OCI-LY1 (cell line): ENCODE results near the gene RIN1.

Source experiments
- H2AFZ ChIP-seq: fragments of 200-600 bp; sonication (generic), shearing (Covaris generic); 2 replicates; pipeline ENCODE4 v1.6.0; 2014; ENCODE audit warnings: antibody characterized with exemption, mild to moderate bottlenecking, low read length
- H3F3A ChIP-seq: fragments of 200-600 bp; sonication (generic), shearing (Covaris generic); 2 replicates; pipeline ENCODE4 v1.6.0; 2014; ENCODE audit warnings: mild to moderate bottlenecking, antibody characterized with exemption, low read length, moderate library complexity; ENCODE audit not compliant: insufficient read depth
- H3K27ac ChIP-seq: fragments of 200-600 bp; sonication (generic); 2 replicates; pipeline ENCODE4 v1.5.1; 2014; ENCODE audit warnings: low read length, mixed run types, mild to moderate bottlenecking, low read depth; ENCODE audit not compliant: poor library complexity, severe bottlenecking
- H3K27me3 ChIP-seq: fragments of 200-600 bp; sonication (generic); 2 replicates; pipeline ENCODE4 v1.6.0; 2014; ENCODE audit warnings: antibody characterized with exemption, mild to moderate bottlenecking, low read length, moderate library complexity; ENCODE audit not compliant: insufficient read depth
- H3K36me3 ChIP-seq: fragments of 200-600 bp; sonication (generic); 2 replicates; pipeline ENCODE4 v1.6.1; 2014; ENCODE audit warnings: mild to moderate bottlenecking, antibody characterized with exemption, low read length, moderate library complexity, mixed read lengths; ENCODE audit not compliant: insufficient read depth
- H3K4me1 ChIP-seq: fragments of 200-600 bp; sonication (generic); 2 replicates; pipeline ENCODE4 v1.5.1; 2014; ENCODE audit warnings: mild to moderate bottlenecking, low read length, moderate library complexity; ENCODE audit not compliant: insufficient read depth, severe bottlenecking
- H3K4me2 ChIP-seq: fragments of 200-600 bp; sonication (generic), shearing (Covaris generic); 2 replicates; pipeline ENCODE4 v1.6.1; 2014; ENCODE audit warnings: low read length
- H3K4me3 ChIP-seq: fragments of 200-600 bp; sonication (generic); 2 replicates; pipeline ENCODE4 v1.5.1; 2014; ENCODE audit warnings: low read length, low read depth, mild to moderate bottlenecking, mixed read lengths; ENCODE audit not compliant: poor library complexity, severe bottlenecking
- H3K79me2 ChIP-seq: fragments of 200-600 bp; shearing (Covaris generic); 2 replicates; pipeline ENCODE4 v1.6.1; 2016; ENCODE audit warnings: mixed run types, low read length, mixed read lengths; ENCODE audit not compliant: insufficient read depth
- H3K9ac ChIP-seq: fragments of 200-600 bp; sonication (generic), shearing (Covaris generic); 2 replicates; pipeline ENCODE4 v1.6.1; 2014; ENCODE audit warnings: mild to moderate bottlenecking, low read length, mixed read lengths
- H3K9me2 ChIP-seq: fragments of 200-600 bp; sonication (generic), shearing (Covaris generic); 2 replicates; pipeline ENCODE4 v1.6.1; 2014; ENCODE audit warnings: low read depth, mild to moderate bottlenecking, low read length, mixed read lengths
- H3K9me3 ChIP-seq: fragments of 200-600 bp; shearing (Covaris generic); 2 replicates; pipeline ENCODE4 v1.6.1; 2014; ENCODE audit warnings: low read length, mixed read lengths
- H4K20me1 ChIP-seq: fragments of 200-600 bp; sonication (generic), shearing (Covaris generic); 2 replicates; pipeline ENCODE4 v1.6.0; 2016; ENCODE audit warnings: mild to moderate bottlenecking, low read length; ENCODE audit not compliant: insufficient read depth
- EZH2 ChIP-seq: fragments of 200-600 bp; sonication (generic), shearing (Covaris generic); IDR thresholded peaks from 2 replicates; pipeline ENCODE4 v1.8.0; 2017; ENCODE audit warnings: borderline replicate concordance, mixed run types, mild to moderate bottlenecking, antibody characterized with exemption, low read length, moderate library complexity, mixed read lengths
- TF ChIP-seq, protein P1 (sequence below): fragments of 200-600 bp; sonication (generic), shearing (Covaris generic); IDR thresholded peaks from 2 replicates; pipeline ENCODE4 v1.5.1; 2017; ENCODE audit warnings: mild to moderate bottlenecking, antibody characterized with exemption, low read length, moderate library complexity, mixed read lengths

The RIN1 gene

DNA sequence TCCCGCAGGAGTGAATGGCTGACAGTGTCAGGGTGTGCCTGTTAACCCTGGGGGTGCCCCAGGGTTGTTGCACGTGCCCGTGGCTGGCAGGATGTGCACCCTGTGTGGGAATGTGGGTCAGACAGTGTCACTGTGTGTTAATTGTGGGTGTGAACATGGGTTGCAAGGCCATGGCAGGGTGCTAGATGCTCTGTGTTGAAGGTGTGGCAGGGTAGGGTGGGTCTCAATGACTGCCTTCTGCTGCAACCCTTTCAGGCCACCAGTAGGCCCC is 8.3 kb downstream of the RIN1 start:
- H3K27ac ChIP-seq = no peak overlapping the region
- no peak overlapping the region for H2AFZ ChIP-seq
- no peaks in the 10 kb centered on the region for H3K79me2 ChIP-seq
- H3K4me2 ChIP-seq = no peak overlapping the region
- H3F3A ChIP-seq = no peaks in the 10 kb centered on the region
- no peaks in the 10 kb centered on the region for H3K9me3 ChIP-seq
- no peaks in the 10 kb centered on the region for H3K36me3 ChIP-seq
- H3K4me1 ChIP-seq = peaks cover 26% of the 10 kb centered on the region
- H3K27me3 ChIP-seq = peaks cover 8% of the 10 kb centered on the region
- no peaks in the 10 kb centered on the region for H4K20me1 ChIP-seq
- no peak for TF ChIP-seq EZH2
- TF ChIP-seq, protein P1, sequence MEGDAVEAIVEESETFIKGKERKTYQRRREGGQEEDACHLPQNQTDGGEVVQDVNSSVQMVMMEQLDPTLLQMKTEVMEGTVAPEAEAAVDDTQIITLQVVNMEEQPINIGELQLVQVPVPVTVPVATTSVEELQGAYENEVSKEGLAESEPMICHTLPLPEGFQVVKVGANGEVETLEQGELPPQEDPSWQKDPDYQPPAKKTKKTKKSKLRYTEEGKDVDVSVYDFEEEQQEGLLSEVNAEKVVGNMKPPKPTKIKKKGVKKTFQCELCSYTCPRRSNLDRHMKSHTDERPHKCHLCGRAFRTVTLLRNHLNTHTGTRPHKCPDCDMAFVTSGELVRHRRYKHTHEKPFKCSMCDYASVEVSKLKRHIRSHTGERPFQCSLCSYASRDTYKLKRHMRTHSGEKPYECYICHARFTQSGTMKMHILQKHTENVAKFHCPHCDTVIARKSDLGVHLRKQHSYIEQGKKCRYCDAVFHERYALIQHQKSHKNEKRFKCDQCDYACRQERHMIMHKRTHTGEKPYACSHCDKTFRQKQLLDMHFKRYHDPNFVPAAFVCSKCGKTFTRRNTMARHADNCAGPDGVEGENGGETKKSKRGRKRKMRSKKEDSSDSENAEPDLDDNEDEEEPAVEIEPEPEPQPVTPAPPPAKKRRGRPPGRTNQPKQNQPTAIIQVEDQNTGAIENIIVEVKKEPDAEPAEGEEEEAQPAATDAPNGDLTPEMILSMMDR = no peak
- no peaks in the 10 kb centered on the region for H3K9me2 ChIP-seq
- H3K9ac ChIP-seq = no peak overlapping the region
- no peak overlapping the region for H3K4me3 ChIP-seq

DNA sequence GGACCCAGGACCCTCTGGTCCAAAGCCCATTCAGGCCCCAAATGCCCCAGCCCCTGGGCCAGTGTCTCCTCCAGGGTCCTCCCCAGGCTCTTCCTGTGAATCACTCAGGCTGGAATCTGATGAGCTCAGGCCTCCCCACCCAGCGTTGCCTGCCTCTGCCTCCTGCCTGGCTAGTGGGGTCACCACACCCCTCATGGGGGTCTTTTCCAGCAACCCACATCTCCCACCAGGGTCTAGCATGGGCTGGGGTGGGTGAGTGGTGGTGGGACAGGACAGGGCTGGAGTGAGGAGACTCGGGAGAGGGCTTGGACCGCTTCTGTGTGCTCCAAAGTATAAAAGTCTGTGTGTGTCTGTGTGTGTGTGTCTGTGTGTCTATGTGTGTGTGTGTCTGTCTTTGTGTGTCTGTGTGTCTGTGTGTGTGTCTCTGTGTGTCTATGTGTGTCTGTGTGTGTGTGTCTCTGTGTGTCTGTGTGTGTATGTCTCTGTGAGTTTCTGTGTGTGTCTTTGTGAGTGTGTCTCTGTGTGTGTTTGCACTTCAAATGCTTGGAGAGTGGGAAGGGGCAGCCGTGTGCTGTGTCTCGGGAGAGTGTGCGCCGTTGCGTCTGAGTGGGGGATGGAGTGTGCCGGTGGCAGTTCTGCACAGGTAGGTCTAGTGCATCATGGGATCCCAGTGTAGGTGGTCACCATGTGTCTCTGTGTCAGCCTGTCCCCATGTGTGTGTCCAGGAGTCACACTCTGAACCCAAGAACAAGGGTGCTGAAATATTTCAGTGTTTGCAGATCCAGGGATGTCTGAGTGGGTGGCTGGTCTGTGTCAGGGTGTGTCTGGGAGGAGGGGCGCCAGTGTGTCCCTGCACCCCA is 8.8 kb downstream of the RIN1 start:
- no peak overlapping the region for H3K4me2 ChIP-seq
- H2AFZ ChIP-seq = no peak overlapping the region
- no peaks in the 10 kb centered on the region for H3K9me3 ChIP-seq
- H3K27ac ChIP-seq = no peak overlapping the region
- peaks cover 29% of the 10 kb centered on the region for H3K4me1 ChIP-seq
- H3K36me3 ChIP-seq = no peaks in the 10 kb centered on the region
- no peak overlapping the region for H3K9ac ChIP-seq
- peaks cover 8% of the 10 kb centered on the region for H3K27me3 ChIP-seq
- TF ChIP-seq EZH2 = no peak
- TF ChIP-seq, protein P1 = no peak
- H4K20me1 ChIP-seq = no peaks in the 10 kb centered on the region
- no peaks in the 10 kb centered on the region for H3K9me2 ChIP-seq
- no peaks in the 10 kb centered on the region for H3K79me2 ChIP-seq
- H3F3A ChIP-seq = no peaks in the 10 kb centered on the region
- no peak overlapping the region for H3K4me3 ChIP-seq

DNA sequence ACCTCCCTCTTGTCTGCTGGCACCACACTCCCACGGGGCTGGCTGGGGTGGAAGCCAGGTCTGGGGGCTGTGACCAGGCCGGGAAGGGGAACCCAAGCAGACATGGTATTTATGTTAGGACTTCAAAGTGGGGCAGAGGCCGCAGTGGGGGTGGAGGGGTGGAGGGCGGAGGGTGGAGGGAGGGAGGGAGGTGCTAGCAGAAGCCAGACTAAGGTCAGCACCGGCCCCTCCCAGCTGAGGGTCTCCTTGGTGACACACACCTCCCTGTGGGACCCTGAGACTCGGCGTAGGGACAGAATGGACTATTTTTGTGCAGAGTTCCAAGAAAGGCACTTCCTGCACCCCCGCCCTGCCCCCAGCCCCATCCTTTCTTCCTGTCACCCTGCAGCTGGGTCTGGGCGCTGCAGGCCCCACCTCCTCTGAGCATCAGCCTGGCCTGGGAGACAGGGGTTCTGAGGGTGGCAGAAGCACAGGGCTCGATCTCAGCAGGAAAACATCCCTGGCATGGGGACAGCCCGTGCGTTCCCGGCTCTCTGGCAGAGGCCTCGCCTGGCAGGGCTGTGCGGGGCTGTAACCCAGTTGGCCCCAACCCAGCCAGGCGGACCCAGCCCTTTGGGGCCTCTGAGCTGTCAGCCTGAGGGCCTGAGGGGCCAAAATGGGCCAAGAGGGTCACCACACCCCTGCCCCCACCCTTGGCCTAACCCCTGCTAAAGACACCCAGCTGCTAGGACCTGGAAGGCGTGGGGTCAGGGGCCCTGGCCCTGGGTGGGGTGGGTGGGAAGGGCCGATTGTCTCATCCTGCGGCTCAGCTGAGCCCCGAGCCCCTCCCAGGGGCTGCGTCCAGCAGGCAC is 9.7 kb downstream of the RIN1 start:
- Histone ChIP-seq H3K9me2 (no peaks in the 10 kb centered on the region), H3K4me1 (peaks cover 30% of the 10 kb centered on the region), H4K20me1 (no peaks in the 10 kb centered on the region), H3K9me3 (no peaks in the 10 kb centered on the region), H3K36me3 (no peaks in the 10 kb centered on the region), H3K4me2 (peak overlapping the region; percentile 18; the same call in 1 of the 2 replicates), H3K27me3 (peaks cover 7% of the 10 kb centered on the region), H2AFZ (no peak overlapping the region), H3F3A (no peaks in the 10 kb centered on the region), H3K27ac (peak overlapping the region; percentile 7), H3K4me3 (no peak overlapping the region), H3K79me2 (no peaks in the 10 kb centered on the region), H3K9ac (peak overlapping the region; percentile 5; the same call in 1 of the 2 replicates)
- TF ChIP-seq EZH2 = no peak
- TF ChIP-seq, protein P1 = no peak
